ENCODE measurements around the gene PAPPA2.
"Not testable (repeated sequence)": the region's sequence is repeated elsewhere in the genome, so short reads cannot be mapped to it uniquely, and the experiment has no call there.

PAPPA2 gene, protein sequence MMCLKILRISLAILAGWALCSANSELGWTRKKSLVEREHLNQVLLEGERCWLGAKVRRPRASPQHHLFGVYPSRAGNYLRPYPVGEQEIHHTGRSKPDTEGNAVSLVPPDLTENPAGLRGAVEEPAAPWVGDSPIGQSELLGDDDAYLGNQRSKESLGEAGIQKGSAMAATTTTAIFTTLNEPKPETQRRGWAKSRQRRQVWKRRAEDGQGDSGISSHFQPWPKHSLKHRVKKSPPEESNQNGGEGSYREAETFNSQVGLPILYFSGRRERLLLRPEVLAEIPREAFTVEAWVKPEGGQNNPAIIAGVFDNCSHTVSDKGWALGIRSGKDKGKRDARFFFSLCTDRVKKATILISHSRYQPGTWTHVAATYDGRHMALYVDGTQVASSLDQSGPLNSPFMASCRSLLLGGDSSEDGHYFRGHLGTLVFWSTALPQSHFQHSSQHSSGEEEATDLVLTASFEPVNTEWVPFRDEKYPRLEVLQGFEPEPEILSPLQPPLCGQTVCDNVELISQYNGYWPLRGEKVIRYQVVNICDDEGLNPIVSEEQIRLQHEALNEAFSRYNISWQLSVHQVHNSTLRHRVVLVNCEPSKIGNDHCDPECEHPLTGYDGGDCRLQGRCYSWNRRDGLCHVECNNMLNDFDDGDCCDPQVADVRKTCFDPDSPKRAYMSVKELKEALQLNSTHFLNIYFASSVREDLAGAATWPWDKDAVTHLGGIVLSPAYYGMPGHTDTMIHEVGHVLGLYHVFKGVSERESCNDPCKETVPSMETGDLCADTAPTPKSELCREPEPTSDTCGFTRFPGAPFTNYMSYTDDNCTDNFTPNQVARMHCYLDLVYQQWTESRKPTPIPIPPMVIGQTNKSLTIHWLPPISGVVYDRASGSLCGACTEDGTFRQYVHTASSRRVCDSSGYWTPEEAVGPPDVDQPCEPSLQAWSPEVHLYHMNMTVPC (N-terminal part only)

GRCh38 chr1:176462674-176463378 is at the start of gene PAPPA2:
Gene PAPPA2, plus strand, starts transcription at chr1:176463175. Its CDS starts 93,148 bp downstream, at chr1:176556323.
- H3K4me3 Mint-ChIP-seq = no peak within 1 kb of the TSS
- peaks cover 1 to 5% of the 10 kb centered on the region in 2 donors for H3K9me3 Mint-ChIP-seq
- no peaks in the 10 kb centered on the region for H3K4me1 Mint-ChIP-seq
- H3K27ac Mint-ChIP-seq = no peak within 1 kb of the TSS
- peaks cover 0 to 12% of the 10 kb centered on the region in 2 donors for H3K27me3 Mint-ChIP-seq
- ATAC-seq (replicated peaks) (no peak), DNase-seq (no peak)
- no peaks in the 10 kb centered on the region for H3K36me3 Mint-ChIP-seq

- no peak overlapping the region for H3K27ac Mint-ChIP-seq
- no peak overlapping the region for H3K4me3 Mint-ChIP-seq
- ATAC-seq (replicated peaks) (no peak), DNase-seq (no peak)
- no peaks in the 10 kb centered on the region for H3K36me3 Mint-ChIP-seq
- no peaks in the 10 kb centered on the region for H3K4me1 Mint-ChIP-seq
- peaks cover 0 to 9% of the 10 kb centered on the region in 2 donors for H3K9me3 Mint-ChIP-seq
- H3K27me3 Mint-ChIP-seq = peaks cover 5 to 6% of the 10 kb centered on the region in 2 donors
These were observed 46.2 kb upstream of the PAPPA2 start for GRCh38 chr1:176416777-176417176.

DNA sequence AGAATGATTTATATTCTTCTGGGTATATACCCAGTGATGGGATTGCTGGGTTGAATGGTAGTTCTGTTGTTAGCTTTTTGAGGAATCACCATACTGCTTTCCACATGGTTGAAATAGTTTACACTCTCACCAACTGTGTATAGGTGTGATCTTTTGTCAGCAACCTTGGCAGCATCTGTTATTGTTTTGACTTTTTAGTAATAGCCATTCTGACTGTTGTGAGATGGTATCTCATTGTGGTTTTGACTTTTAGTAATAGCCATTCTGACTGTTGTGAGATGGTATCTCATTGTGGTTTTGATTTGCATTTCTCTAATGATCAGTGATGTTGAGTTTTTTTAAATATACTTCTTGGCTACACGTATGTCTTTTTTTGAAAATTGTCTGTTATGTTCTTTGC is 43.4 kb upstream of the PAPPA2 start:
- H3K27ac Mint-ChIP-seq; H3K4me1 Mint-ChIP-seq; H3K36me3 Mint-ChIP-seq; H3K27me3 Mint-ChIP-seq; H3K4me3 Mint-ChIP-seq; DNase-seq; ATAC-seq (replicated peaks): not testable (repeated sequence)
- peaks cover 15 to 18% of the 10 kb centered on the region in 2 donors for H3K9me3 Mint-ChIP-seq

DNA sequence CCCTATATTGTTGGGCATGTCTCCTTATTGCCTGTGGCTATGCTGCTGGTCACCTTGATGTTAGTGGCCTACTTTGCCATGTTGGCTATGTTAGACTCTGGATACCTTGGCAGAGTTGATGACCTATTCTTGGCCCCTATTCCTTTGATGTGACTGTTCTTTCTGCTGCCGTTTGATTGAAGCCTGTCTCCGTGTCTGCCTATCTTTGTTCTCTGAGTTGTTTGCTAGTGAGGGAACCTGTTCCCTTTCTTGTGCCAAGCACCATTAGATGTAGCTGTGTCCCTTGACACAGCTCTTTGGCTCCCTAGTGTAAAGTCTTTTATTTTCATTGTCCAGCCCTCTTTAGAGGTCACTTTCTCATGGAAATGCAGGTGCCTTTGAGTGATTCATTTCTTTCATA is 28.7 kb upstream of the PAPPA2 start:
- Mint-ChIP-seq H3K27ac (no peak overlapping the region), H3K27me3 (no peaks in the 10 kb centered on the region), H3K36me3 (no peaks in the 10 kb centered on the region), H3K4me3 (no peak overlapping the region), H3K9me3 (no peaks in the 10 kb centered on the region), H3K4me1 (no peaks in the 10 kb centered on the region)
- ATAC-seq (replicated peaks) = no peak
- DNase-seq = no peak

- no peaks in the 10 kb centered on the region for H3K4me1 Mint-ChIP-seq
- H3K27ac Mint-ChIP-seq = no peak overlapping the region
- no peaks in the 10 kb centered on the region for H3K9me3 Mint-ChIP-seq
- no peak for DNase-seq
- ATAC-seq (replicated peaks) = no peak
- H3K27me3 Mint-ChIP-seq = no peaks in the 10 kb centered on the region
- no peak overlapping the region for H3K4me3 Mint-ChIP-seq
- H3K36me3 Mint-ChIP-seq = no peaks in the 10 kb centered on the region
These were observed 26.7 kb upstream of the PAPPA2 start for GRCh38 chr1:176436251-176436650.

GRCh38 chr1:176440176-176440575 is 22.8 kb upstream of the PAPPA2 start:
- Mint-ChIP-seq H3K27me3 (peaks cover 0 to 5% of the 10 kb centered on the region in 2 donors), H3K4me1 (no peaks in the 10 kb centered on the region), H3K9me3 (no peaks in the 10 kb centered on the region), H3K36me3 (no peaks in the 10 kb centered on the region), H3K4me3 (no peak overlapping the region), H3K27ac (no peak overlapping the region)
- DNase-seq (no peak), ATAC-seq (replicated peaks) (no peak)

- no peaks in the 10 kb centered on the region for H3K4me1 Mint-ChIP-seq
These were observed 18.7 kb upstream of the PAPPA2 start for GRCh38 chr1:176444286-176444685.

DNA sequence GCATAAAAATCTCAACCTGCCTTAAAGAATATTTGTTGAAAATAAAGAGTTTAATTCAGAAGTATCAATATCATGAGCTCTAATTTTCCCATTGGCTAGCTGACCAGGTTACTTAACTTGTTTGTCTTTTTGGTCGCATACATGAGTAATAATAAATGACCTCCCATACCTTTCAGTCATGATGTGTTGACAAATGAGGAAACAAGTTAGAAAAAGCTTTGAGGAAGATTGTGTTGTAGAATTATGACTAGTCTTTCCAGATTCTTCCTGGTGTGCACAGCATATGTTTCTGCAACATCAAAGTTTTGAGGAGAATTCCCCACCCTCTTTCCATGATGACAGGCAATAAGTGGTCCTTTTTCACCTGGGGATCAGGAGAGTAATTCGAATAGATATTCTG is 17.6 kb upstream of the PAPPA2 start:
- ATAC-seq (replicated peaks) = no peak
- H3K27me3 Mint-ChIP-seq = peaks cover 4 to 5% of the 10 kb centered on the region in 2 donors
- H3K4me1 Mint-ChIP-seq = no peaks in the 10 kb centered on the region
- no peaks in the 10 kb centered on the region for H3K9me3 Mint-ChIP-seq
- DNase-seq = no peak
- H3K27ac Mint-ChIP-seq = no peak overlapping the region
- no peak overlapping the region for H3K4me3 Mint-ChIP-seq
- no peaks in the 10 kb centered on the region for H3K36me3 Mint-ChIP-seq

More at GRCh38 chr1:176444286-176444685, 18.7 kb upstream of the PAPPA2 start:
- ATAC-seq (replicated peaks) (no peak), DNase-seq (no peak)
- Mint-ChIP-seq H3K4me3 (no peak overlapping the region), H3K9me3 (no peaks in the 10 kb centered on the region), H3K36me3 (no peaks in the 10 kb centered on the region), H3K27me3 (peaks cover 4 to 5% of the 10 kb centered on the region in 2 donors), H3K27ac (no peak overlapping the region)

DNA sequence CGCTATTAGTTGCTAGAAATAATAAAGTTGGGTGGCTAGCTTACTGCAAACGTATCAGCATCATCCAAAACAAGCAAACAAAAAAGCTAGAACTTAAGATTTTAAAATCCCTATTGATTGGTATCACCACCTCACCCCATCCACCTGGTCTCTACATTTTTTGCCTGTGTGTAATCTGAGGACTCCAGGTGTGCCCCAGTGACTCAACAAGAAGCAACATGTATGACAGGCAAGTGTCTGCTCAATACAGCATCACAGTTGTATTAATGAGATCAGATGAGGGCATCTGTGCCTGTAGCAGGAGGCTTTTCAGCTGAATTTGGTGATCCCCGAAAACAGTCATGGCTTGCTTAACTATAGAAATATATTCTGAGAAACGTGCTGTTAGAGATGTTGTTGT is 14.6 kb upstream of the PAPPA2 start:
- H3K9me3 Mint-ChIP-seq = peaks cover 6 to 9% of the 10 kb centered on the region in 2 donors
- ATAC-seq (replicated peaks) (no peak), DNase-seq (no peak)
- no peak overlapping the region for H3K4me3 Mint-ChIP-seq
- no peak overlapping the region for H3K27ac Mint-ChIP-seq
- no peaks in the 10 kb centered on the region for H3K4me1 Mint-ChIP-seq
- peaks cover 4 to 5% of the 10 kb centered on the region in 2 donors for H3K27me3 Mint-ChIP-seq
- no peaks in the 10 kb centered on the region for H3K36me3 Mint-ChIP-seq

- no peaks in the 10 kb centered on the region for H3K36me3 Mint-ChIP-seq
- ATAC-seq (replicated peaks) = no peak
- H3K27me3 Mint-ChIP-seq = peaks cover 3% of the 10 kb centered on the region in 2 donors
- H3K4me1 Mint-ChIP-seq = no peaks in the 10 kb centered on the region
- no peak overlapping the region for H3K27ac Mint-ChIP-seq
- no peak for DNase-seq
- H3K4me3 Mint-ChIP-seq = no peak overlapping the region
- H3K9me3 Mint-ChIP-seq = peaks cover 6 to 12% of the 10 kb centered on the region in 2 donors
These were observed 12.4 kb upstream of the PAPPA2 start for GRCh38 chr1:176450526-176450925.

GRCh38 chr1:176451741-176452140 is 11.2 kb upstream of the PAPPA2 start:
- not testable (repeated sequence) for H3K27ac Mint-ChIP-seq; DNase-seq; ATAC-seq (replicated peaks); H3K36me3 Mint-ChIP-seq; H3K4me1 Mint-ChIP-seq; H3K4me3 Mint-ChIP-seq; H3K27me3 Mint-ChIP-seq
- H3K9me3 Mint-ChIP-seq = peaks cover 6 to 12% of the 10 kb centered on the region in 2 donors

GRCh38 chr1:176456795-176457194 is 6.2 kb upstream of the PAPPA2 start:
- Mint-ChIP-seq H3K4me3 (no peak overlapping the region), H3K27ac (no peak overlapping the region), H3K9me3 (peaks cover 6 to 16% of the 10 kb centered on the region in 2 donors), H3K27me3 (peaks cover 0 to 8% of the 10 kb centered on the region in 2 donors), H3K4me1 (no peaks in the 10 kb centered on the region), H3K36me3 (no peaks in the 10 kb centered on the region)
- ATAC-seq (replicated peaks) = no peak
- no peak for DNase-seq

- Mint-ChIP-seq H3K4me3 (no peak overlapping the region), H3K9me3 (peaks cover 1 to 5% of the 10 kb centered on the region in 2 donors), H3K27ac (no peak overlapping the region), H3K4me1 (no peaks in the 10 kb centered on the region), H3K27me3 (peaks cover 0 to 7% of the 10 kb centered on the region in 2 donors), H3K36me3 (no peaks in the 10 kb centered on the region)
- DNase-seq (no peak), ATAC-seq (replicated peaks) (no peak)
These were observed 2.2 kb upstream of the PAPPA2 start for GRCh38 chr1:176460544-176461336.
